ENCODE measurements around the gene KRTAP5-1.

The KRTAP5-1 gene

DNA sequence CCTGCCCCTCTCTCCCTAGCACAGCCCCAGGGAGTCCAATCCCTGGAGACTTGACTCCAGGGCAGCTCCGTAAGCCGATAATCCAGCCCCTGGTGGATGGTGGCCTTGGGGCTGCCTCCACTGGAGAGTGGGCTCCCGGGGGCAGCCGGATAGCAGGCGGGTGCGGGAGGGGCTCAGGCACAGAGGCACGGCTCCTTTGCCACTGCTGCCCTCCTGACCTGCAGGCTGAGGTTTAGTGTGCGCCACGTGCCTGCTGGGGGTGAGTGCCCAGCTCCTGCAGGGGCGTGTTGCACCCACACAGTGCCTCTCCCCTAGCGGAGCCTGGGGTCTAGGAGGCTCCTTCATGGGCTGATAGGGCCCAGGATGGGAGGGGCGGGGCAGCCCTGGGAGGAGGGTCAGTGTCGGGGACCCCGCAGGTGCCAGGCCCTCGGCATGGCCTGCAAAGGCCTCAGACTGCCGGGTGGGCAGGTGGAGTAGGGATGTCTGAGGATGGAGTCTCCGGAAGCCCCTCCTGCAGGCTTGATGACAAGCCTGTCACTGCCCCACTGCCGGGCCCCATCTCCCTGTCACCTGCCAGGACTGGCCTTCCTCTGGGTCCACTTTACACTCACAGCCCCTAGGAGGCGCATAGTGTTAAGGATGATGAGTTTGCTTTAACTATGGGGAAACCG, 18.6 kb downstream of the KRTAP5-1 start:
- TF ChIP-seq PPARA (CRISPR knock-in tag; IDR thresholded peaks at IDR 0.05; ENCODE audit: borderline replicate concordance) (no peak), ZFP30 (CRISPR knock-in tag; IDR thresholded peaks at IDR 0.05) (no peak), ARNTL (CRISPR knock-in tag; IDR thresholded peaks at IDR 0.05; ENCODE audit: borderline replicate concordance, low read depth) (no peak), ESRRG (CRISPR knock-in tag; IDR thresholded peaks at IDR 0.05) (no peak), RARB (CRISPR knock-in tag; IDR thresholded peaks at IDR 0.05) (no peak), TCF4 (CRISPR knock-in tag; IDR thresholded peaks at IDR 0.05; ENCODE audit: borderline replicate concordance) (no peak), ZNF565 (CRISPR knock-in tag; conservative IDR thresholded peaks at IDR 0.05; ENCODE audit: low read depth) (no peak)
- TF ChIP-seq, protein P1, sequence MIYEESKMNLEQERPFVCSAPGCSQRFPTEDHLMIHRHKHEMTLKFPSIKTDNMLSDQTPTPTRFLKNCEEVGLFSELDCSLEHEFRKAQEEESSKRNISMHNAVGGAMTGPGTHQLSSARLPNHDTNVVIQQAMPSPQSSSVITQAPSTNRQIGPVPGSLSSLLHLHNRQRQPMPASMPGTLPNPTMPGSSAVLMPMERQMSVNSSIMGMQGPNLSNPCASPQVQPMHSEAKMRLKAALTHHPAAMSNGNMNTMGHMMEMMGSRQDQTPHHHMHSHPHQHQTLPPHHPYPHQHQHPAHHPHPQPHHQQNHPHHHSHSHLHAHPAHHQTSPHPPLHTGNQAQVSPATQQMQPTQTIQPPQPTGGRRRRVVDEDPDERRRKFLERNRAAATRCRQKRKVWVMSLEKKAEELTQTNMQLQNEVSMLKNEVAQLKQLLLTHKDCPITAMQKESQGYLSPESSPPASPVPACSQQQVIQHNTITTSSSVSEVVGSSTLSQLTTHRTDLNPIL (CRISPR knock-in tag; IDR thresholded peaks at IDR 0.05; ENCODE audit: low read depth), result no peak
- TF ChIP-seq, protein P2, sequence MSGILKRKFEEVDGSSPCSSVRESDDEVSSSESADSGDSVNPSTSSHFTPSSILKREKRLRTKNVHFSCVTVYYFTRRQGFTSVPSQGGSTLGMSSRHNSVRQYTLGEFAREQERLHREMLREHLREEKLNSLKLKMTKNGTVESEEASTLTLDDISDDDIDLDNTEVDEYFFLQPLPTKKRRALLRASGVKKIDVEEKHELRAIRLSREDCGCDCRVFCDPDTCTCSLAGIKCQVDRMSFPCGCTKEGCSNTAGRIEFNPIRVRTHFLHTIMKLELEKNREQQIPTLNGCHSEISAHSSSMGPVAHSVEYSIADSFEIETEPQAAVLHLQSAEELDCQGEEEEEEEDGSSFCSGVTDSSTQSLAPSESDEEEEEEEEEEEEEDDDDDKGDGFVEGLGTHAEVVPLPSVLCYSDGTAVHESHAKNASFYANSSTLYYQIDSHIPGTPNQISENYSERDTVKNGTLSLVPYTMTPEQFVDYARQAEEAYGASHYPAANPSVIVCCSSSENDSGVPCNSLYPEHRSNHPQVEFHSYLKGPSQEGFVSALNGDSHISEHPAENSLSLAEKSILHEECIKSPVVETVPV (CRISPR knock-in tag; IDR thresholded peaks at IDR 0.05), result no peak
- no peak for ATAC-seq

DNA sequence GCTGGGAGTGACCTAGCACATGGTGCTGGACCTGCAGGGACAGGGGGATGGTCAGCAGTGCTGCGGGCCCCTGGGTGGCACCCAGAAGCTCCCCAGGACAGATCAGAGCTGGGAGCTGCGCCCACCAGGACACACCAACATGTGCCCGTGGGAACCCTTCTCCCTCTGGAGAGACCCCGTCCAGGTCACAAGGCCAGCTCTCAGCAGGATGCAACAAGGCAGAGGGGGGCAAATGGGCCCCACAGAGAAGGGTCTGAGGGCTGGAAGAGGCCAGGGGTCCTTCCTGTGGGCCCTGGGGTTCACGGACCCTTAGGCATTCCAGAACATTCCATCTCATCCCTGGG, 19.2 kb downstream of the KRTAP5-1 start:
- ATAC-seq, result no peak
- no peak for TF ChIP-seq OSR1 (CRISPR knock-in tag; IDR thresholded peaks at IDR 0.05)
- TF ChIP-seq ZNF70 (CRISPR knock-in tag; IDR thresholded peaks at IDR 0.05), result no peak
- TF ChIP-seq ISL1 (CRISPR knock-in tag; IDR thresholded peaks at IDR 0.05), result no peak
- no peak for TF ChIP-seq PPARA (CRISPR knock-in tag; IDR thresholded peaks at IDR 0.05; ENCODE audit: borderline replicate concordance)
- TF ChIP-seq, protein P2 (CRISPR knock-in tag; IDR thresholded peaks at IDR 0.05), result no peak
- no peak for TF ChIP-seq ZFP30 (CRISPR knock-in tag; IDR thresholded peaks at IDR 0.05)
- TF ChIP-seq ZNF8 (CRISPR knock-in tag; IDR thresholded peaks at IDR 0.05), result no peak
- no peak for TF ChIP-seq ZNF565 (CRISPR knock-in tag; conservative IDR thresholded peaks at IDR 0.05; ENCODE audit: low read depth)
- no peak for TF ChIP-seq SNAI2 (CRISPR knock-in tag; IDR thresholded peaks at IDR 0.05)
- TF ChIP-seq CSDC2 (CRISPR knock-in tag; IDR thresholded peaks at IDR 0.05), result no peak
- TF ChIP-seq, protein P3, sequence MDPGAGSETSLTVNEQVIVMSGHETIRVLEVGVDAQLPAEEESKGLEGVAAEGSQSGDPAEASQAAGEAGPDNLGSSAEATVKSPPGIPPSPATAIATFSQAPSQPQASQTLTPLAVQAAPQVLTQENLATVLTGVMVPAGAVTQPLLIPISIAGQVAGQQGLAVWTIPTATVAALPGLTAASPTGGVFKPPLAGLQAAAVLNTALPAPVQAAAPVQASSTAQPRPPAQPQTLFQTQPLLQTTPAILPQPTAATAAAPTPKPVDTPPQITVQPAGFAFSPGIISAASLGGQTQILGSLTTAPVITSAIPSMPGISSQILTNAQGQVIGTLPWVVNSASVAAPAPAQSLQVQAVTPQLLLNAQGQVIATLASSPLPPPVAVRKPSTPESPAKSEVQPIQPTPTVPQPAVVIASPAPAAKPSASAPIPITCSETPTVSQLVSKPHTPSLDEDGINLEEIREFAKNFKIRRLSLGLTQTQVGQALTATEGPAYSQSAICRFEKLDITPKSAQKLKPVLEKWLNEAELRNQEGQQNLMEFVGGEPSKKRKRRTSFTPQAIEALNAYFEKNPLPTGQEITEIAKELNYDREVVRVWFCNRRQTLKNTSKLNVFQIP (CRISPR knock-in tag; IDR thresholded peaks at IDR 0.05; ENCODE audit: borderline replicate concordance, low read depth), result no peak
- TF ChIP-seq ESRRG (CRISPR knock-in tag; IDR thresholded peaks at IDR 0.05), result no peak
- TF ChIP-seq, protein P4, sequence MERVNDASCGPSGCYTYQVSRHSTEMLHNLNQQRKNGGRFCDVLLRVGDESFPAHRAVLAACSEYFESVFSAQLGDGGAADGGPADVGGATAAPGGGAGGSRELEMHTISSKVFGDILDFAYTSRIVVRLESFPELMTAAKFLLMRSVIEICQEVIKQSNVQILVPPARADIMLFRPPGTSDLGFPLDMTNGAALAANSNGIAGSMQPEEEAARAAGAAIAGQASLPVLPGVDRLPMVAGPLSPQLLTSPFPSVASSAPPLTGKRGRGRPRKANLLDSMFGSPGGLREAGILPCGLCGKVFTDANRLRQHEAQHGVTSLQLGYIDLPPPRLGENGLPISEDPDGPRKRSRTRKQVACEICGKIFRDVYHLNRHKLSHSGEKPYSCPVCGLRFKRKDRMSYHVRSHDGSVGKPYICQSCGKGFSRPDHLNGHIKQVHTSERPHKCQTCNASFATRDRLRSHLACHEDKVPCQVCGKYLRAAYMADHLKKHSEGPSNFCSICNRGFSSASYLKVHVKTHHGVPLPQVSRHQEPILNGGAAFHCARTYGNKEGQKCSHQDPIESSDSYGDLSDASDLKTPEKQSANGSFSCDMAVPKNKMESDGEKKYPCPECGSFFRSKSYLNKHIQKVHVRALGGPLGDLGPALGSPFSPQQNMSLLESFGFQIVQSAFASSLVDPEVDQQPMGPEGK (CRISPR knock-in tag; IDR thresholded peaks at IDR 0.05; ENCODE audit: borderline replicate concordance), result no peak

DNA sequence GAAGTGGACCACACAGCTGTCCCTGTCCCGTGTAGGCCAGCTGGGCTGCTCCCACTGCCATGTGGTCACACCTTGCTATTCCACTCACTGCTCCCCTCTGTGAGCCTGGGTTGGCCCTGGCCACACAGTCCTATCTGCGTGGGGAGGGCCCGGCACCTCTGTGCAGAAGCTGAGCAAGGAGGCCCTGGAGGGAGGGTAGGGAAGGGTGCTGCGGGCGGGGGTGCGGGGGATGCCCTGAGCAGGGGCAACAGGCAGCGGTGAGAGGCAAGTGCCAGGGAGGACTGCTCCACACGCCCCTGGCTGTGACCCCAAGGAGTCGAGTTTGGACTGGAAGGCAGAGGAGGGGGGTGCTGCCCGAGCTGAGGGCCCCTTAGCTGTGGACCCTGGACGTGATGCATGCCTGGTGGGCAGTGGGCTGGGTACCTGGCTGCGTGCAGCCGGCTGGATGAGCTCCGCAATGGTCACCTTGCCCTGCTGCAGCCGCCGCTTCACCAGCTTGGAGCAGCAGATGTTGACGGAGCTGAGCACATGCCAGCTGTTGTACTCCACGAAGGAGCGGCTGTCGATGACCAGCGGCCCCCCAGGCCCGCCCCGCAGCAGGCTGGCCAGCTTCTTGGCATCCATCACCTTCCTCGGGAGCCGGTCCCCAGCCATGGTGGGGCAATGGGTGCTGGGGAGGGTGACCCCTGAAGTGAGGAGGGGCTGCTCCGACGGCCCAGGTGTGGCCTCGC, 19.7 kb downstream of the KRTAP5-1 start:
- no peak for ATAC-seq
- TF ChIP-seq GLIS3 (CRISPR knock-in tag; IDR thresholded peaks at IDR 0.05) (no peak), ZC3H10 (CRISPR knock-in tag; IDR thresholded peaks at IDR 0.05) (no peak), TCF4 (CRISPR knock-in tag; IDR thresholded peaks at IDR 0.05; ENCODE audit: borderline replicate concordance) (no peak), RARB (CRISPR knock-in tag; IDR thresholded peaks at IDR 0.05) (no peak), OSR1 (CRISPR knock-in tag; IDR thresholded peaks at IDR 0.05) (no peak), TOX (CRISPR knock-in tag; IDR thresholded peaks at IDR 0.05; ENCODE audit: borderline replicate concordance) (no peak), ZFP3 (CRISPR knock-in tag; IDR thresholded peaks at IDR 0.05) (no peak)
